WTC11 (cell line): ENCODE data around the gene LDAH. TPM values are rescaled to one million over a fixed set of nuclear protein-coding genes. Genes with fewer than 3 reads are reported as not detected.

Source experiments
- ATAC-seq: fragments of 200-7000 bp; cut with Tn5 transposase; 2 replicates; pipeline ENCODE4 v1.10.0; 2021; ENCODE audit warnings: mild to moderate bottlenecking, moderate library complexity
- CTCF ChIA-PET: fragments of 300-600 bp; sonication (Branson Sonifier 250); formaldehyde crosslinking; loops from one replicate; lab custom pipeline; 2021; ENCODE audit warnings: antibody characterized with exemption; lab: Charles Lee
- POLR2A ChIA-PET: fragments of 350-600 bp; sonication (Branson Sonifier 250); formaldehyde crosslinking; loops from one replicate; lab custom pipeline; 2021; ENCODE audit warnings: antibody characterized with exemption; lab: Charles Lee
- DNase-seq: peaks from one replicate; pipeline ENCODE4 v3.0.0; 2021; ENCODE audit warnings: low spot score
- H3K27ac Mint-ChIP-seq: 2 replicates; pipeline ENCODE4 v1.8.0; 2021; ENCODE audit warnings: mixed read lengths
- H3K27me3 Mint-ChIP-seq: 2 replicates; pipeline ENCODE4 v1.8.0; 2021; ENCODE audit warnings: low read depth, mild to moderate bottlenecking, moderate library complexity, mixed read lengths
- H3K36me3 Mint-ChIP-seq: 2 replicates; pipeline ENCODE4 v1.8.0; 2021; ENCODE audit warnings: mixed read lengths
- H3K4me1 Mint-ChIP-seq: 2 replicates; pipeline ENCODE4 v1.8.0; 2022; ENCODE audit warnings: mixed read lengths
- H3K4me3 Mint-ChIP-seq: 2 replicates; pipeline ENCODE4 v1.8.0; 2021; ENCODE audit warnings: mild to moderate bottlenecking, moderate library complexity, mixed read lengths
- H3K9me3 Mint-ChIP-seq: 2 replicates; pipeline ENCODE4 v1.8.0; 2021; ENCODE audit warnings: mixed read lengths
- ATF1 ChIP-seq: sonication (generic); formaldehyde crosslinking; IDR thresholded peaks from 2 replicates; pipeline ENCODE4 v1.8.1; 2023; ENCODE audit warnings: mild to moderate bottlenecking, moderate library complexity, missing genetic modification reagents
- ATF3 ChIP-seq: sonication (generic); formaldehyde crosslinking; conservative IDR thresholded peaks from 2 replicates; pipeline ENCODE4 v1.8.1; 2022; ENCODE audit warnings: mild to moderate bottlenecking, missing genetic modification reagents
- CDX4 ChIP-seq: fragments of 250-450 bp; sonication (Bioruptor Pico); IDR thresholded peaks from 2 replicates; pipeline ENCODE4 v1.9.0; 2021; ENCODE audit warnings: moderate library complexity, mild to moderate bottlenecking, inconsistent platforms, borderline replicate concordance
- ERG ChIP-seq: fragments of 250-450 bp; sonication (Bioruptor Pico); IDR thresholded peaks from 2 replicates; pipeline ENCODE4 v1.8.0; 2021; ENCODE audit warnings: mild to moderate bottlenecking
- GTF2I ChIP-seq: fragments of 250-450 bp; sonication (Bioruptor Pico); conservative IDR thresholded peaks from 2 replicates; pipeline ENCODE4 v1.4.0; 2021; ENCODE audit warnings: mild to moderate bottlenecking
- HMGXB4 ChIP-seq: sonication (generic); formaldehyde crosslinking; IDR thresholded peaks from 2 replicates; pipeline ENCODE4 v1.8.1; 2023; ENCODE audit warnings: mild to moderate bottlenecking, moderate library complexity, missing genetic modification reagents
- IRF1 ChIP-seq: sonication (generic); formaldehyde crosslinking; IDR thresholded peaks from 2 replicates; pipeline ENCODE4 v1.8.0; 2023; ENCODE audit warnings: missing genetic modification reagents
- JUN ChIP-seq: sonication (generic); formaldehyde crosslinking; IDR thresholded peaks from 2 replicates; pipeline ENCODE4 v1.8.0; 2023; ENCODE audit warnings: mild to moderate bottlenecking, missing genetic modification reagents
- MAX ChIP-seq: sonication (generic); formaldehyde crosslinking; IDR thresholded peaks from 2 replicates; pipeline ENCODE4 v1.8.0; 2022; ENCODE audit warnings: mild to moderate bottlenecking, missing genetic modification reagents
- NFE2L1 ChIP-seq: sonication (generic); formaldehyde crosslinking; IDR thresholded peaks from 2 replicates; pipeline ENCODE4 v1.8.1; 2023; ENCODE audit warnings: missing genetic modification reagents
- NR2C2 ChIP-seq: sonication (generic); formaldehyde crosslinking; IDR thresholded peaks from 2 replicates; pipeline ENCODE4 v1.8.0; 2022; ENCODE audit warnings: mild to moderate bottlenecking, missing genetic modification reagents
- SOX15 ChIP-seq: fragments of 250-450 bp; sonication (Bioruptor Pico); IDR thresholded peaks from 2 replicates; pipeline ENCODE4 v1.9.0; 2021; ENCODE audit warnings: mild to moderate bottlenecking
- STAT6 ChIP-seq: sonication (generic); formaldehyde crosslinking; conservative IDR thresholded peaks from 2 replicates; pipeline ENCODE4 v1.8.1; 2023; ENCODE audit warnings: mild to moderate bottlenecking, low read depth, missing genetic modification reagents, moderate library complexity
- TEAD4 ChIP-seq: sonication (generic); formaldehyde crosslinking; IDR thresholded peaks from 2 replicates; pipeline ENCODE4 v1.8.0; 2022; ENCODE audit warnings: mild to moderate bottlenecking, missing genetic modification reagents
- USF2 ChIP-seq: sonication (generic); formaldehyde crosslinking; IDR thresholded peaks from 2 replicates; pipeline ENCODE4 v1.8.1; 2023; ENCODE audit warnings: mild to moderate bottlenecking, missing genetic modification reagents, moderate library complexity
- ZBTB21 ChIP-seq: sonication (generic); formaldehyde crosslinking; IDR thresholded peaks from 2 replicates; pipeline ENCODE4 v1.8.1; 2023; ENCODE audit warnings: mild to moderate bottlenecking, missing genetic modification reagents, borderline replicate concordance
- ZNF317 ChIP-seq: sonication (generic); formaldehyde crosslinking; IDR thresholded peaks from 2 replicates; pipeline ENCODE4 v1.8.1; 2023; ENCODE audit warnings: low read depth, mild to moderate bottlenecking, moderate library complexity, missing genetic modification reagents, borderline replicate concordance
- total RNA-seq: library from RNA; stranded (reverse); gene quantifications from 3 replicates; pipeline ENCODE4 v1.2.3, GENCODE V29; 2021

LDAH gene
- total RNA-seq, 1 experiment from 2014 or later: 20.5 TPM

- TF ChIP-seq JUN (CRISPR knock-in tag) (no peak), IRF1 (CRISPR knock-in tag) (no peak), USF2 (no peak), GTF2I (no peak), TEAD4 (CRISPR knock-in tag) (no peak), ZBTB21 (CRISPR knock-in tag) (no peak), ATF1 (no peak), SOX15 (CRISPR knock-in tag) (no peak), NR2C2 (no peak), MAX (CRISPR knock-in tag) (no peak), CDX4 (CRISPR knock-in tag) (no peak), STAT6 (no peak), HMGXB4 (CRISPR knock-in tag) (no peak), ATF3 (CRISPR knock-in tag) (no peak), ZNF317 (CRISPR knock-in tag) (no peak), NFE2L1 (CRISPR knock-in tag) (no peak), ERG (CRISPR knock-in tag) (no peak)
- no peaks in the 10 kb centered on the region for H3K36me3 Mint-ChIP-seq
- ChIA-PET POLR2A (no interaction called here), CTCF (interaction anchor here (1.1 to 8.9 kb wide), 3 partner anchors 11 to 299 kb away, joined by 3 to 329 read pairs (median 46); partner anchors contain the start of gene HS1BP3)
- H3K9me3 Mint-ChIP-seq: no peaks in the 10 kb centered on the region
- DNase-seq (no peak), ATAC-seq (no peak)
- H3K4me3 Mint-ChIP-seq: no peak overlapping the region
- peaks cover 27% of the 10 kb centered on the region for H3K4me1 Mint-ChIP-seq
- H3K27ac Mint-ChIP-seq: no peak overlapping the region
- peaks cover 90% of the 10 kb centered on the region for H3K27me3 Mint-ChIP-seq
Measured at GRCh38 chr2:20664071-20664390, 158.9 kb downstream of the LDAH start.
